ENCODE results near the gene HAND2.

DNA sequence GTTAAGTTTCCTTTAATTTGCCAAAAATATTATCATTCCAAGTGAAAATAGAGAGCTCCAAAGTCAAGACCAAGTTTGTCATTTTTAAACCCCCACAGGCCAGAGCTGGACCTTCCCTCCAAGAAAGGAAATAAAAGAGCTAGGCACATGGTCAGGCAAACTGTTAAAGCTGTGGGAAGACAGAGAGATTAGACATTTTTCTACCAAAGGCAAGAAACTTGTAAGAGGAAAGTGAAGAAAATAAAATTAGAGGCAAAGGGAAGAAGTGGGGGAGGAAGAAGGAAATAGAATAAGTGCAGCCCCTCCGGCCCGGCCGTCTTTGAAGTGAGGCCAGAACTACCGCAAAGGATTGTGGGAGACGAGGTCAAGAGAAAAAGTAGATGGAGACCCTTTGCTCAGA, 47.9 kb upstream of the HAND2 start:
- TF ChIP-seq, protein P1, sequence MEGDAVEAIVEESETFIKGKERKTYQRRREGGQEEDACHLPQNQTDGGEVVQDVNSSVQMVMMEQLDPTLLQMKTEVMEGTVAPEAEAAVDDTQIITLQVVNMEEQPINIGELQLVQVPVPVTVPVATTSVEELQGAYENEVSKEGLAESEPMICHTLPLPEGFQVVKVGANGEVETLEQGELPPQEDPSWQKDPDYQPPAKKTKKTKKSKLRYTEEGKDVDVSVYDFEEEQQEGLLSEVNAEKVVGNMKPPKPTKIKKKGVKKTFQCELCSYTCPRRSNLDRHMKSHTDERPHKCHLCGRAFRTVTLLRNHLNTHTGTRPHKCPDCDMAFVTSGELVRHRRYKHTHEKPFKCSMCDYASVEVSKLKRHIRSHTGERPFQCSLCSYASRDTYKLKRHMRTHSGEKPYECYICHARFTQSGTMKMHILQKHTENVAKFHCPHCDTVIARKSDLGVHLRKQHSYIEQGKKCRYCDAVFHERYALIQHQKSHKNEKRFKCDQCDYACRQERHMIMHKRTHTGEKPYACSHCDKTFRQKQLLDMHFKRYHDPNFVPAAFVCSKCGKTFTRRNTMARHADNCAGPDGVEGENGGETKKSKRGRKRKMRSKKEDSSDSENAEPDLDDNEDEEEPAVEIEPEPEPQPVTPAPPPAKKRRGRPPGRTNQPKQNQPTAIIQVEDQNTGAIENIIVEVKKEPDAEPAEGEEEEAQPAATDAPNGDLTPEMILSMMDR (IDR thresholded peaks at IDR 0.05; ENCODE audit: control extremely low read depth in 1 of 3, insufficient read depth in 1 of 3, low read depth in 1 of 3, low read length in 3 of 3): no peak
- TF ChIP-seq POLR2A (IDR thresholded peaks at IDR 0.05; ENCODE audit: control extremely low read depth in 1 of 2, low read depth in 2 of 2, low read length in 2 of 2) (no peak), POLR2AphosphoS5 (IDR thresholded peaks at IDR 0.05; ENCODE audit: low read depth, low read length) (no peak)
